HS-27A (cell line): Measurements from ENCODE around the gene ARHGDIG.
"Not testable (repeated sequence)": the region's sequence is repeated elsewhere in the genome, so short reads cannot be mapped to it uniquely, and the experiment has no call there.

Experiments
- DNase-seq: peaks from one replicate; pipeline ENCODE4 v3.0.0-alpha.2; 2012; ENCODE audit warnings: low read depth, missing footprints

ARHGDIG gene

GRCh38 chr16:331181-331814 is 50.9 kb downstream of the ARHGDIG start:
- DNase-seq: not testable (repeated sequence)
